Stimulated activated CD4-positive, alpha-beta T cell treated with anti-CD3 and anti-CD28 coated beads, Interleukin-4, amount 100 ng/mL, for 48 hours (primary cell): Measurements from ENCODE around the gene DYNC1H1.

Source experiments
- DNase-seq, 2 donors: peaks; one replicate each; pipeline ENCODE4 v3.0.0-alpha.2; 2020; ENCODE audit warnings: low read depth in 2 of 2

Gene DYNC1H1

DNA sequence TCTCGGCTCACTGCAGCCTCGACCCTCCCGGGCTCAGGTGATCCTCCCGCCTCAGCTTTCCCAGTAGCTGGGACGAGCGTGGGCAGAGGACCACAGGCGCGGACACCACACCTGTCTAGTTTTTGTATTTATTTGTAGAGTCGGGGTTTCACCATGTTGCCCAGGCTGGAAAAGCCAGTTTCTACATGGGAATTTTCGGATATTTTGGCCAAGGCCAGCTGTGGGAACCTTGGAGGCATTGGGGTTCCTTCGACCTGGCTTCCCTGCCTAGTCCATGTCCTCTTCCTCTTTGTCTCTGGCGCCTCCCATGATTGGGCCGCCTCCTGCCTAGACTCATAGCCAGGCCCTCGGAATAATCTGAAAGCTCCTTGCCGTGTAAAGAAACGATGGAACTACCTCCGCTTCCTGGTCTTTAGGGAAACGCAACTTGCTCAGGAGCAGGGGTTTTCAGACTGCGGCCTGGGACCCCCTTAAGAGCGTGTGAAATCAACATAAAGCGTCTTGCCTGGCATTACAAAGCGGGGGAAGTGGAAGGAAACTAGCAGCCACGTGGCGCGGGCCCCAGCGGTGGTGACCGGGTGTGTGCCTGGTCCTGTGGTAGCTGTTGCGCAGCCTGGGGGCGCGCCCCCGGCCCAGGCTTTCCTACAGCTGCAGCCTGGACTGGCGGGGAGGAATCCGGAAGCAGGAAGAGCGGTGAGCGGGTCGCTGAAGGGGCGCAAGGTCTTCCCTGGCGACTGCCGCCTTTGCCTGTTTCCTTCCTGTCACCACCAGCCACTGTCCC is 123.8 kb downstream of the DYNC1H1 start:
- peak; percentile 40 to 56 for DNase-seq

- no peak for DNase-seq
These were observed 125.4 kb downstream of the DYNC1H1 start for GRCh38 chr14:102089621-102090343.

- DNase-seq, result no peak
These were observed 126.3 kb downstream of the DYNC1H1 start for GRCh38 chr14:102090713-102091112.

GRCh38 chr14:102092806-102093205 is 128.4 kb downstream of the DYNC1H1 start:
- DNase-seq, result no peak

DNA sequence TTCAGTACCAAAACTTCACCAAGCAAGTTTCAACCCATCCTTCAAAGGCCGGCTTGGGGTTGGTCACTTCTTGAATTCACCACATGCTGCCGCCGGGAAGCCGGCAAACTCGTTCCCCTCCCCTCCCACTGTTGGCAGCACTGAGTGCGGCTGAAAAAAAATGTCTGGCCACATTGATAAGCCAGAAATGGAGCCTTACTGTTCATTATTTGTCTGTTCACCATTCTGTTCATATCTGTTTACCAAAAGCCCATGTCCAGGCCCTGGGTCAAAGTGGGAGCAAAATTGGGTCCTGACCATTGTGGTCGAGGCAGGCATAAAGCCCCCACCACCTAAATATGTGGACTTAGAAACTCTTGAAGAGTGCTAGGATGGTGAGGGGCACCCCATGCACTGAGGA is 129.7 kb downstream of the DYNC1H1 start:
- no peak for DNase-seq

DNA sequence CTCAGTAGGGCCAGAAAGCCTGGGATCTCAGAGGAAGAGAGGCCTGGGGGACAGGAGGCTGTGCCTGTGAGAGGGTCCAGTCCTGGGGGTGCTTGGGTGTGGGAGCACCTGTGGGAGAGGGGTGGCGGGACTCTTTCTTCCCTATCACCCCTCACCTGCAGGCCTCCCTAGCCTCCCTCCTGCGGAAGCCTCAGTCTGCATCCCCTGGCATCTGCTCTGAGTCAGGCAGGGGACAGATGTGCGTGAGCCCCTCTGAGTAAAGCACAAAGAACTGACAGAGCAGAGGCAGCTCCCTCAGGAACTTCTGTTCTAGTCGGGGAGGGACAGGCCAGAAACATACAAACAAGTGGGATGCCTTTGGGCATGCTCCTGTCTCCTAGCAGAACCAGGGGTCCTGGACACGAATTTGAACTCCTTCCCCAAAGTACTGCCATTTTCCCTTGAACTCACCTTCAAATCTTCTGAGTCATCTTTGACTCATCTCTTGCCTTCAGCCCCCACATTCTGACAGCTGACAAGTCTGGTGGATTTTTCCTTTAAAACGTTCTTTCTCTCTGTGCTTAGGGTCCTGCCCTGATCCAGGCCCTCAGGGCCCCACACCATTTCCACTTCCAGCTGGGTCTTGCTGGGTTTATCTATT is 131.0 kb downstream of the DYNC1H1 start:
- no peak for DNase-seq

DNA sequence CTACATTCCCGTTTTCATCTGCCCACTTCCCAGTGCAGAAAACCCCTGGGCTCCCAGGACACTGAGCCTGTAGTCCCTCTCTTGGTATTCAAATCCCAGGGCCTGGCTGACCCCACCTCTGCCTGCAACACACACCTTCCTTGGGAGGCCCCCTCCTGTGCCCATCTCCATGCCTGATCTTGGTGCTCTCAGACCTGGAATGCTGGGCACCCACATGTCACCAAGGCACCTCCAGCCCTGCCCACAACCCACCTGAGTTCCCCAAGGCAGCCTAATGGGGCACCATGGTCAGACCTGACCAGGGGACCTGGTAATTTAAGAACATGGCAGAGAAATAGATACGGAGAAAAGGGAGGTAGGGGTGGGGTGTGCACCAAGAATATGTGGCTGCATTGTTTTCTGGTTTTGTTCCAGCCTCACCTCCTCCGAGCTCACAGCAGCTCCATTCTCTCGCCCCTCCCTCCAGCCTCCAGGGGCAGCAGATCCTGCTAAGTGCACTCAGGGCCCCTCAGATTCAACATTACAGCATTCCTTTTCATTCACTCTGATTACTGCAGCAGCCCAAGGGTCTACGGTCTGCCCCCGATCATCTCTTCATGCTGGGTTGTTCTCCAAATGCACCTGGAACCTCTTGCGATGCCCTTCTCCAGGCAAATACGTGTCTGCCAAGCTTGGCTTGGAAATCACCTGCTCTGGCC is 131.6 kb downstream of the DYNC1H1 start:
- no peak for DNase-seq

GRCh38 chr14:102096569-102097188 is 132.3 kb downstream of the DYNC1H1 start:
- peak; percentile 61 to 66 for DNase-seq

- DNase-seq, result no peak
These were observed 133.2 kb downstream of the DYNC1H1 start for GRCh38 chr14:102097441-102098135.

- DNase-seq, result no peak
These were observed 138.8 kb downstream of the DYNC1H1 start for GRCh38 chr14:102103062-102103695.

DNA sequence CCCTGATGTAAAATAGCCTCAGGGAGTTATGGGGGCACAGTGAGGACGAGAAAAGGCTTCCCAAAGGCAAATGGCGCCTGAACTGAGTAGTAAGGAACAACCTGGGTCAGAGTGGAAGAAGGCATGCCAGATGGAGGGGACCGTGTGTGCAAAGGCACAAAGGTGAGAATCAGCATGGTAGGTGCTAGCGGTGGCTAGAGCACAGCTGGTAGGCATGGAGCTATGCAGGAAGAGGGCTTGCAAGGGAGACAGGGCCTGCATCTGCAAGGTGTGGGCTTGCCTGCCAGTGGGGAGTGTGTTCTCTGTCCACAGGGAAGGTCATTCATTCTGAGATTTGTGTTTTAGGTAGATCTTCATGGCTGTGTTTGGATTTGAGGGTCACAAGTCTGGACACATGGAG is 141.0 kb downstream of the DYNC1H1 start:
- no peak for DNase-seq
